ENCODE results near the gene GFY. TPM values are rescaled to one million over a fixed set of nuclear protein-coding genes. Genes with fewer than 3 reads are reported as not detected.
"Not testable (repeated sequence)": the region's sequence is repeated elsewhere in the genome, so short reads cannot be mapped to it uniquely, and the experiment has no call there.

The GFY gene
- total RNA-seq, 1 donor: not detected

DNA sequence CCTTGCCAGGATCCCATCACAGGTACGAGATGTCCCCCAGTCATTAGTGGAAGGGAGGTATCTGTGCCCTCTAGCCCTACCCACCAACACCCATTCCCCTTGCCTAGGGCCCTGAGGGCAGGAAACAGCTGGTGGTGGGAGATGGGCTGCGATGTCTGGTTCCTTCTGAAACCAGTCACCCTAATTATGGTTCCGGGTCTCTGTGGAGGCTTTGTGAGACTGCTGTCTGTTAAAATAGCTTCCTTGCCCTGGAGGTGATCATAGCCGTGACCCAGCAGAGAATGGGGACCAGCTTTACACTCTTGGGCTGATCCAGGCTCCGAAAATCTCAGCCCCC, 33.3 kb downstream of the GFY start:
- no peak for TF ChIP-seq CTCF (IDR thresholded peaks at IDR 0.05; ENCODE audit: insufficient read depth, low read depth, low read length)
- no peak for DNase-seq (ENCODE audit: low read depth)
- no peak overlapping the region for H3K4me3 ChIP-seq (ENCODE audit: low read depth, low read length)

DNA sequence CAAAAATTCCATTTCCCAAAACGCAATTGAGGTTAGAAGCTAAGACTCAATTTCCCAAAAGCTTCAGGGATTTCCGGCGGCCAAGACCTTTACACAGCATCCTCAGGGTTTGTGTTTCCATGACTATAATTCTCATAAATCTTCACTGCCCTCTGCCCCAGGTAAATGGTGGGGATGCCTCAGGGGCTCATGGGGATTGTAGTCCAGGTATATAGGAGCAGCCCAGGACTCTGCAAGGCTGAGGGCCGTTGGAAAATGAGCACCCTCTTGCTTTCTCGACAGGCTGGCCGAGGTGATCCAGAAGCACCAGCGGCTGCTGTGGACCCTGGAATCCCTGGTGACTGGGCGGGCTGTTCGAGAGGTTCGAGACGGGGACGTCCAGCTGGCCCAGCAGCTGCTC, 34.2 kb downstream of the GFY start:
- DNase-seq (ENCODE audit: low read depth): no peak
- no peak overlapping the region for H3K4me3 ChIP-seq (ENCODE audit: low read depth, low read length)
- no peak for TF ChIP-seq CTCF (IDR thresholded peaks at IDR 0.05; ENCODE audit: insufficient read depth, low read depth, low read length)

- not testable (repeated sequence) for DNase-seq (ENCODE audit: low read depth); H3K4me3 ChIP-seq (ENCODE audit: low read depth, low read length)
Observed at GRCh38 chr19:49461130-49461529, 35.9 kb downstream of the GFY start.

- no peak for TF ChIP-seq CTCF (IDR thresholded peaks at IDR 0.05; ENCODE audit: insufficient read depth, low read depth, low read length)
- no peak for DNase-seq (ENCODE audit: low read depth)
- no peak overlapping the region for H3K4me3 ChIP-seq (ENCODE audit: low read depth, low read length)
Observed at GRCh38 chr19:49461656-49462055, 36.5 kb downstream of the GFY start.

DNA sequence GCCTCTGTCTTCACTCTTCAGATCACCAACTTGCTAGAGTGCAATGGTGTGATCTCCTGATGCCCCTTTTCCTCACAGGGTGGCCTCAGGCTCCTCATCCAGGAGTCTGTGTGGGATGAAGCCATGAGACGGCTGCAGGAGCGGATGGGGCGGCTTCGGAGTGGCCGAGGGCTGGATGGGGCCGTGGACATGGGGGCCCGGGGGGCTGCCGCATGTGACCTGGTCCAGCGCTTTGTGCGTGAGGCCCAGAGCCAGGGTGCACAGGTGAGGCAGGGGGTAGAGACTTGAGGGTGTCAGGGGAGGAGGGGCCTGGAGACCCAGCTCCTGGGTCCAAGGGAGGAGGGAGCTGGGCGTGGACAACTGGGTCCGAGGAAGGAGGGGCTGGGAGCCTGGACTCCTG, 37.3 kb downstream of the GFY start:
- no peak overlapping the region for H3K4me3 ChIP-seq (ENCODE audit: low read depth, low read length)
- no peak for TF ChIP-seq CTCF (IDR thresholded peaks at IDR 0.05; ENCODE audit: insufficient read depth, low read depth, low read length)
- DNase-seq (ENCODE audit: low read depth): no peak

DNA sequence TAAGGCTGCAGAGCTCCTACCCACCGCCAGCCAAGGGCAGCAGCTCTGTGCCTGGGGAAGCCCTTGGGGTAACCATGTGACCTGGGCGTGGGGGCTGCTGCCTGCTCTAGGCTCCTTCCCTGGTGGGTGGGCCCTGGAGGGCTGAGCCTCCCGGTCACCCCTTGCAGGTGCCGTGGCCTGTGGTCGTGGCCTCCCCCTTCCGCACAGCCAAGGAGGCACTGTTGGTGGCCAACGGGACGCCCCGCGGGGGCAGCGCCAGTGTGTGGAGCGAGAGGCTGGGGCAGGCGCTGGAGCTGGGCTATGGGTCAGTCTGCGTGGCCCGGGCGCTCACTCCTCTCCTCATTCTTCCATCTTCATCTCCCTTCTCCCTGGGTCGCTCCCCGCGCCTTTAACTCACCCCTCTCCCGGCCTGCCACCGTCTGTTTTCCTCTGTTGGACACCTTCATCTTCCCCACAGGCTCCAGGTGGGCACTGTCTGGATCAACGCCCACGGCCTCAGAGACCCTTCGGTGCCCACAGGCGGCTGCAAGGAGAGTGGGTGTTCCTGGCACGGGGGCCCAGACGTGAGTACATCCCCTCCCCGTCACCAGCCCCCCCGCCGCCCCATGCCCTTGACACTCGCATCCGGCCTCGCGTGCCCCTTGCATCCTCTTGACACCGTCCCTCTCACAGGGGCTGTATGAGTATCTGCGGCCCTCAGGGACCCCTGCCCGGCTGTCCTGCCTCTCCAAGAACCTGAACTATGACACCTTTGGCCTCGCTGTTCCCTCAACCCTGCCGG, 39.0 kb downstream of the GFY start:
- DNase-seq (ENCODE audit: low read depth): no peak
- TF ChIP-seq CTCF (IDR thresholded peaks at IDR 0.05; ENCODE audit: insufficient read depth, low read depth, low read length): no peak
- no peak overlapping the region for H3K4me3 ChIP-seq (ENCODE audit: low read depth, low read length)

DNA sequence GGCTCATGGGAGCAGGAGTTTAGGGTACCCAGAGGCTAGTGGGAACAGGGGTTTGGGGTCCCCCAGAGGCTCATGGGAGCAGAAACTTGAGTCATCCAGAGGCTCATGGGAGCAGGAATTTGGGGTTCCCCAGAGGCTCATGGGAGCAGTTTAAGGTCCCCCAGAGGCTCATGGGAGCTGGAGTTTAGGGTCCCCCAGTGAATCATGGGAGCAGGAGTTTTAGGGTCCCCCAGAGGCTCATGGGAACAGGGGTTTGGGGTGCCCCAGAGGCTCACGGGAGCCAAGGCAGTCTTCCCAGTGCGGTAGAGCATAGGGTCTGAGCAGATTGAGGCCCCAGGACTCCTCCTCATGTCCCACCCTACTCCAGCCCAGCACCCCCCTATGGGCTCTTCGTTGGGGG, 40.2 kb downstream of the GFY start:
- no peak for TF ChIP-seq CTCF (IDR thresholded peaks at IDR 0.05; ENCODE audit: insufficient read depth, low read depth, low read length)
- DNase-seq (ENCODE audit: low read depth): no peak
- H3K4me3 ChIP-seq (ENCODE audit: low read depth, low read length): no peak overlapping the region

Measured in fibroblast of villous mesenchyme (primary cell).